ENCODE data around the gene RAD51B.

DNA sequence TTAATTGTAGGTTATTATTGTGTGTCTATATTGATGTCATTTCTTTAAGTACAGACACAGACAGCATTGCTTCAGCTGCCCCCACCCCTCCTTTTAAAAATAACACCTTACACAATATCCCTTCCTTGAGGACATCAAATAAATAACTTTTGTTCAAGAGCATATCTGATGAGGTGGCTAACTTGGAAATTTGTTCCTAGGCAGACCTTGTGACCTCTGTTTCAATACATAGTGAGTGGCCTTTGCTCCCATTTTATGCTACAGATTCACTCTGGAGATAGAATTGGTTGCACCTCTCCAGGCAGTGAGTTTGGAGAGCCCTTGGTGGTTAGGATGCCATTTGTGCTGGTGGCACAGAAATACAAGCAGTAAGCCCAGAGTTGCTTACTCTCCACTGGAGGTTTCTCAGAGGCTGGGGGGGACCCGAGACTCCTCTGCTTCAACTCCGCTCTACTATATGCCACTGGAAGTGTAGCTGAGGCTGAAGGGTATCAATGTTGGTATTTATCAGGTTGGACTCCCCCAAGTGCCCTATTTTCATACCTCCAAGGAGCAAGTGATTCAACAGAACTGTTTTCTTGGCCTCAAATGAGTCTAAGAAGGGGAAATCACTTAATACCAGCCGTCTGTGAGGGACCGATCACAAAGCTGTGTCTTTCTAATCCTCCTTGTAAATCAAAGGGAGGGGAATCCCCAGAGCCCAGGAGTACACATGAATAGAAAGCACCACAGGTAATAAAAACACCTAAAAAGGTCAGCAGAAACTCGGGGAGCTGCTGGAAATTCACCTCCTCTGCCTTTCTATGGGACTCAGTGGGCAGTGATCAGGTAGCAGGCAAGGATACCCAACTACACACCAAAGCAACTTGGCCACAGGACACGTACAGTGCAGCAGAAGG is 463.1 kb downstream of the RAD51B start:
- TF ChIP-seq POLR2AphosphoS5 (IDR thresholded peaks at IDR 0.05) (no peak), EP300 (IDR thresholded peaks at IDR 0.05) (no peak)
